Neuron (in vitro differentiated cells): ENCODE data around the gene LENG9.

Source experiments
- H2AFZ ChIP-seq: one replicate; pipeline ENCODE4 v1.6.1; 2013; ENCODE audit warnings: low read depth, mild to moderate bottlenecking, inconsistent platforms, low read length, moderate library complexity
- H3K27me3 ChIP-seq: one replicate; pipeline ENCODE4 v1.6.1; 2013; ENCODE audit warnings: low read length; ENCODE audit not compliant: insufficient read depth
- H3K36me3 ChIP-seq: one replicate; pipeline ENCODE4 v1.6.1; 2013; ENCODE audit warnings: low read length; ENCODE audit not compliant: insufficient read depth
- H3K4me1 ChIP-seq: one replicate; pipeline ENCODE4 v1.6.1; 2013; ENCODE audit warnings: low read length; ENCODE audit not compliant: insufficient read depth
- H3K4me3 ChIP-seq: 2 replicates; pipeline ENCODE4 v1.5.1; 2013; ENCODE audit warnings: mild to moderate bottlenecking, low read length, moderate library complexity
- H3K9me3 ChIP-seq: one replicate; pipeline ENCODE4 v1.6.1; 2013; ENCODE audit warnings: low read length

LENG9 gene

GRCh38 chr19:54434112-54434872, 29.3 kb downstream of the LENG9 start:
- Histone ChIP-seq H3K4me1 (peaks cover 62% of the 10 kb centered on the region), H3K4me3 (no peak overlapping the region), H3K27me3 (no peaks in the 10 kb centered on the region), H3K36me3 (peaks cover 19% of the 10 kb centered on the region), H2AFZ (no peak overlapping the region), H3K9me3 (no peaks in the 10 kb centered on the region)

- H3K9me3 ChIP-seq, result no peaks in the 10 kb centered on the region
- peaks cover 56% of the 10 kb centered on the region for H3K4me1 ChIP-seq
- no peak overlapping the region for H3K4me3 ChIP-seq
- no peaks in the 10 kb centered on the region for H3K27me3 ChIP-seq
- no peak overlapping the region for H2AFZ ChIP-seq
- H3K36me3 ChIP-seq, result peaks cover 25% of the 10 kb centered on the region
These were observed 29.9 kb downstream of the LENG9 start for GRCh38 chr19:54433697-54434096.

GRCh38 chr19:54432144-54432738, 31.3 kb downstream of the LENG9 start:
- no peaks in the 10 kb centered on the region for H3K27me3 ChIP-seq
- peaks cover 52% of the 10 kb centered on the region for H3K4me1 ChIP-seq
- no peaks in the 10 kb centered on the region for H3K9me3 ChIP-seq
- peaks cover 33% of the 10 kb centered on the region for H3K36me3 ChIP-seq
- no peak overlapping the region for H2AFZ ChIP-seq
- no peak overlapping the region for H3K4me3 ChIP-seq

- peaks cover 44% of the 10 kb centered on the region for H3K4me1 ChIP-seq
These were observed 32.2 kb downstream of the LENG9 start for GRCh38 chr19:54431255-54431838.

GRCh38 chr19:54430306-54431254, 33.0 kb downstream of the LENG9 start:
- no peaks in the 10 kb centered on the region for H3K9me3 ChIP-seq
- H3K4me1 ChIP-seq, result peaks cover 36% of the 10 kb centered on the region
- H3K27me3 ChIP-seq, result no peaks in the 10 kb centered on the region
- peaks cover 44% of the 10 kb centered on the region for H3K36me3 ChIP-seq
- no peak overlapping the region for H2AFZ ChIP-seq
- no peak overlapping the region for H3K4me3 ChIP-seq

More at GRCh38 chr19:54431255-54431838, 32.2 kb downstream of the LENG9 start:
- Histone ChIP-seq H3K36me3 (peaks cover 38% of the 10 kb centered on the region), H2AFZ (no peak overlapping the region), H3K27me3 (no peaks in the 10 kb centered on the region), H3K9me3 (no peaks in the 10 kb centered on the region), H3K4me3 (no peak overlapping the region)

- H3K9me3 ChIP-seq, result no peaks in the 10 kb centered on the region
- H3K36me3 ChIP-seq, result peaks cover 52% of the 10 kb centered on the region
- no peak overlapping the region for H2AFZ ChIP-seq
- no peak overlapping the region for H3K4me3 ChIP-seq
- no peaks in the 10 kb centered on the region for H3K27me3 ChIP-seq
- peaks cover 27% of the 10 kb centered on the region for H3K4me1 ChIP-seq
These were observed 33.9 kb downstream of the LENG9 start for GRCh38 chr19:54429545-54430227.

GRCh38 chr19:54429176-54429495, 34.4 kb downstream of the LENG9 start:
- H3K4me1 ChIP-seq, result peaks cover 22% of the 10 kb centered on the region

GRCh38 chr19:54428323-54429175, 35.0 kb downstream of the LENG9 start:
- Histone ChIP-seq H3K4me3 (no peak overlapping the region), H3K4me1 (peaks cover 17% of the 10 kb centered on the region), H2AFZ (no peak overlapping the region), H3K9me3 (no peaks in the 10 kb centered on the region), H3K27me3 (no peaks in the 10 kb centered on the region), H3K36me3 (peaks cover 61% of the 10 kb centered on the region)

More at GRCh38 chr19:54429176-54429495, 34.4 kb downstream of the LENG9 start:
- H3K4me3 ChIP-seq, result no peak overlapping the region
- peaks cover 58% of the 10 kb centered on the region for H3K36me3 ChIP-seq
- H3K9me3 ChIP-seq, result no peaks in the 10 kb centered on the region
- H2AFZ ChIP-seq, result no peak overlapping the region
- H3K27me3 ChIP-seq, result no peaks in the 10 kb centered on the region

- no peak overlapping the region for H2AFZ ChIP-seq
- no peak overlapping the region for H3K4me3 ChIP-seq
- H3K9me3 ChIP-seq, result no peaks in the 10 kb centered on the region
- H3K27me3 ChIP-seq, result no peaks in the 10 kb centered on the region
- H3K36me3 ChIP-seq, result peaks cover 64% of the 10 kb centered on the region
- H3K4me1 ChIP-seq, result peaks cover 17% of the 10 kb centered on the region
These were observed 36.0 kb downstream of the LENG9 start for GRCh38 chr19:54427586-54427985.

- peaks cover 65% of the 10 kb centered on the region for H3K36me3 ChIP-seq
- no peaks in the 10 kb centered on the region for H3K9me3 ChIP-seq
- H3K4me1 ChIP-seq, result peaks cover 27% of the 10 kb centered on the region
- no peaks in the 10 kb centered on the region for H3K27me3 ChIP-seq
- no peak overlapping the region for H2AFZ ChIP-seq
- no peak overlapping the region for H3K4me3 ChIP-seq
These were observed 37.2 kb downstream of the LENG9 start for GRCh38 chr19:54426291-54426931.

- Histone ChIP-seq H3K4me1 (peaks cover 26% of the 10 kb centered on the region), H2AFZ (no peak overlapping the region), H3K9me3 (no peaks in the 10 kb centered on the region), H3K4me3 (no peak overlapping the region), H3K27me3 (no peaks in the 10 kb centered on the region), H3K36me3 (peaks cover 62% of the 10 kb centered on the region)
These were observed 38.2 kb downstream of the LENG9 start for GRCh38 chr19:54425382-54425723.
